ENCODE data around the gene ZBTB20. TPM values are rescaled to one million over a fixed set of nuclear protein-coding genes. Genes with fewer than 3 reads are reported as not detected.

The ZBTB20 gene
- total and polyA plus RNA-seq, 4 donors = 0.69 to 128 (median 51.7) TPM

DNA sequence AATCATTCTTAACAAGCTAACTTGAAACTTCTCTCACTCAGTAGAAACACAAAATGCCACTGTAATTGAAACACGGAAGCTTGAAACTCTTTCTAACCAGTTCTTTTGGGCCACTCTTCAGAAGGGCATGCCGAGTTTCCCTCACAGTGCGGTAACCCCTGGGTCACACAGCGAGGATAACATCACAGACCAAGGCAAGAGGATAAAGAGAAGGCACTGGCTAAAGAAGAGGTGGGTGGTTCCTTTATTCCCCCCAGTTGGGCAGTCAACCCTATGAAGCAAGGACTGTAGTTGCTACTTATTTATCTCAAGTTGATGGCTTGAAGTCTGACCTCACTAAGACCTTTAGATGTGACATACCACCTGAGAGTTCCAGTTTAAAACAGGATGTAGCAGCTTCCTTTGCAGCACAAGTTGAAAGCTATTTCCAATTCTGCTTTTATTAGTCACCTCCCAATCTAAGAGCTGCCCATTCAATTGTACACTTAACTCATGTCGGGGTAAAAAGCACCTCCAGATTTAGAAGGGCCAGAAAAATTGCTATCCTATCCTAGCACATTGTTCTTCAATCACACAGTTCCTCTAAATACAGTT is 580.8 kb downstream of the ZBTB20 start:
- H3K4me3 ChIP-seq (ENCODE audit: low read length in 2 of 2) = no peak overlapping the region
- H3K36me3 ChIP-seq (ENCODE audit: control insufficient read depth in 1 of 2, insufficient read depth in 2 of 2, low read length in 1 of 2) = no peaks in the 10 kb centered on the region
- 84 to 87% methylated on average over 5 of the region's 5 CpGs for WGBS, 2 donors
- H3K27me3 ChIP-seq (ENCODE audit: control insufficient read depth in 1 of 2, insufficient read depth in 2 of 2, low read length in 1 of 2) = no peaks in the 10 kb centered on the region
- DNase-seq (no peak), ATAC-seq (ENCODE audit: low FRiP score) (no peak)
- intact Hi-C loops (cut with DNase I) = no loop called here
- H3K27ac ChIP-seq (ENCODE audit: low read depth in 1 of 2, low read length in 2 of 2) = no peak overlapping the region
- H3K9me3 ChIP-seq (ENCODE audit: control insufficient read depth, low read length) = no peaks in the 10 kb centered on the region
- peaks cover 4 to 11% of the 10 kb centered on the region in 2 donors for H3K4me1 ChIP-seq (ENCODE audit: control insufficient read depth in 1 of 2, insufficient read depth in 2 of 2, low read length in 2 of 2)

DNA sequence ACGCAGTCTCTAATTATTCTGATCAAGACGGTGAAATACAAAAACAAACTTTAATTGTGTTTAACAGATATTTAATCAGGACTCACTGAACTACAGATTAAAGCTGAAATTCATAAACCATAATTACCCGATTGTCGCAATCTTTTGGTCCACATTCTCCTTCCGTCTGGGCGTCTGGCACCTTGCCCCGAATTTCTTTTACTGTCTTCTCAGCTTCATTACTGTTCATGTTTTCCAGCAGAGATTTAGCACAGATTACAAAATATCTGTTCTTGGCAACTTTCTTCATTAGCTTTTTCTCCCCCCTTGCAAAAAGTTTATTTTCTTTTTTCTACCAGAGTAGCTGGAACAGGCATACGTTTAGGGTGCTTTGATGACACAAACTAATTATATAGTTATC is 581.9 kb downstream of the ZBTB20 start:
- Histone ChIP-seq H3K4me1 (ENCODE audit: control insufficient read depth in 1 of 2, insufficient read depth in 2 of 2, low read length in 2 of 2) (peaks cover 4 to 11% of the 10 kb centered on the region in 2 donors), H3K9me3 (ENCODE audit: control insufficient read depth, low read length) (no peaks in the 10 kb centered on the region), H3K4me3 (ENCODE audit: low read length in 2 of 2) (no peak overlapping the region), H3K27ac (ENCODE audit: low read depth in 1 of 2, low read length in 2 of 2) (no peak overlapping the region), H3K27me3 (ENCODE audit: control insufficient read depth in 1 of 2, insufficient read depth in 2 of 2, low read length in 1 of 2) (no peaks in the 10 kb centered on the region), H3K36me3 (ENCODE audit: control insufficient read depth in 1 of 2, insufficient read depth in 2 of 2, low read length in 1 of 2) (no peaks in the 10 kb centered on the region)
- intact Hi-C loops (cut with DNase I) = no loop called here
- ATAC-seq (ENCODE audit: low FRiP score) (no peak), DNase-seq (peak; percentile 44 to 70)
- WGBS, 2 donors = 86 to 92% methylated on average over 8 of the region's 8 CpGs

DNA sequence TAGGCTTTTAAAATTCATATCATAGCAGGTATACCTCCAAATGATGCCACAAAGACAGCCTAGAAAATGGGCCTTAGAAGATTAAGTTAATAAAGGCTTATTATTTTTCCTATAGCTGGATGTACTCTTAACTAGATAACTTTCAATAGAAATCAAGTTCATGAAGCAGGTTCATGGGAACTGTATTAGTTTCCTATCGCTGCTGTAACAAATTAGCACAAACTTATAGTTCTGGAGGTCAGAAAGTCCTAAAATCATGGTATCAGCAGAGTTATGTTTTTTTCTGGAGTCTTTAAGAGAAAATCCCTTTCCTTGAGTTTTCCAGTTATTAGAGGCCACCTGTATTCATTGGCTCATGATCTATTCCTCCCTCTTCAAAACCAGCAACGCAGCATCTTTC is 583.4 kb downstream of the ZBTB20 start:
- Histone ChIP-seq H3K9me3 (ENCODE audit: control insufficient read depth, low read length) (no peaks in the 10 kb centered on the region), H3K27ac (ENCODE audit: low read depth in 1 of 2, low read length in 2 of 2) (no peak overlapping the region), H3K4me1 (ENCODE audit: control insufficient read depth in 1 of 2, insufficient read depth in 2 of 2, low read length in 2 of 2) (peaks cover 4 to 7% of the 10 kb centered on the region in 2 donors), H3K27me3 (ENCODE audit: control insufficient read depth in 1 of 2, insufficient read depth in 2 of 2, low read length in 1 of 2) (no peaks in the 10 kb centered on the region), H3K36me3 (ENCODE audit: control insufficient read depth in 1 of 2, insufficient read depth in 2 of 2, low read length in 1 of 2) (no peaks in the 10 kb centered on the region), H3K4me3 (ENCODE audit: low read length in 2 of 2) (no peak overlapping the region)
- DNase-seq = no peak
- WGBS, 2 donors = 97 to 98% methylated on average over 2 of the region's 2 CpGs
- intact Hi-C loops (cut with DNase I) = no loop called here
- no peak for ATAC-seq (ENCODE audit: low FRiP score)

DNA sequence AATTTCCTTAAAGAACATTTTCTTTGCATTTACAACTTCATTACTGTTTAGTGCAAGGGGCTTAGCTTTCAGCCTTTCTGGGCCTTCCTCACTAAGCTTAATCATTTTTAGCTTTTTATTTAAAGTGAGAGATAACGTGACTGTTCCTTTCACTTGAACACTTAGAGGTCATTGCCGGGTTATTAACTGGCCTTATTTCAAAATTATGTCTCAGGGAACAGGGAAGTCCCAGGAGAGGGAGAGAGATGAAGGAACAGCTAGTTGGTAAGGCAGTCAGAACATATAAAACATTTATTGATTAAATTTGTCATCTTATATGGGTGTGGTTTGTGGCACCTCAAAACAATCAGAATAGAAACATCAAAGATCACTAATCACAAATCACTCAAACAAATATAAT is 584.5 kb downstream of the ZBTB20 start:
- H3K27ac ChIP-seq (ENCODE audit: low read depth in 1 of 2, low read length in 2 of 2) = no peak overlapping the region
- WGBS, 2 donors = 40 to 47% methylated on average over 2 of the region's 2 CpGs
- intact Hi-C loops (cut with DNase I) = no loop called here
- H3K4me3 ChIP-seq (ENCODE audit: low read length in 2 of 2) = no peak overlapping the region
- no peaks in the 10 kb centered on the region for H3K36me3 ChIP-seq (ENCODE audit: control insufficient read depth in 1 of 2, insufficient read depth in 2 of 2, low read length in 1 of 2)
- no peaks in the 10 kb centered on the region for H3K27me3 ChIP-seq (ENCODE audit: control insufficient read depth in 1 of 2, insufficient read depth in 2 of 2, low read length in 1 of 2)
- ATAC-seq (ENCODE audit: low FRiP score) = no peak
- H3K4me1 ChIP-seq (ENCODE audit: control insufficient read depth in 1 of 2, insufficient read depth in 2 of 2, low read length in 2 of 2) = peaks cover 0 to 7% of the 10 kb centered on the region in 2 donors
- H3K9me3 ChIP-seq (ENCODE audit: control insufficient read depth, low read length) = no peaks in the 10 kb centered on the region
- DNase-seq = no peak

DNA sequence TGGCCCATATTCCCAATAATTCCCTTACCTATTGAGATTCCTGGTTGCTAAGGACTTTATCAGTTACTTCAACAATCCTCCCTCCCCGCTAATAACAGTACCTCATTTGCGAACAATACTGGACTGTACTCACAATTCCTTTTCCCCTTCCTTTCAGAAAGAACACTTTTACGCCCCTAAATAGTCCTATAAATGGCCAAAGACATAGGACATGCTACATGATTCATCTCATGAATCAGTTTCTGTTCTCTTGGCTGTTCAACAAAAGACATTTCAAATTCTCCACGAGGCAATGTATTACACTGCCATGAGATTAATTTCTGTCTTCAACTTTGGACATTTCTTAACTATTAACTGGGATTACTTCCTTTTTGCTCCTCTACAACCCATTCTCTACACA is 588.8 kb downstream of the ZBTB20 start:
- 65 to 74% methylated on average over 4 of the region's 4 CpGs for WGBS, 2 donors
- Histone ChIP-seq H3K27me3 (ENCODE audit: control insufficient read depth in 1 of 2, insufficient read depth in 2 of 2, low read length in 1 of 2) (no peaks in the 10 kb centered on the region), H3K4me1 (ENCODE audit: control insufficient read depth in 1 of 2, insufficient read depth in 2 of 2, low read length in 2 of 2) (peaks cover 0 to 3% of the 10 kb centered on the region in 2 donors), H3K9me3 (ENCODE audit: control insufficient read depth, low read length) (no peaks in the 10 kb centered on the region), H3K36me3 (ENCODE audit: control insufficient read depth in 1 of 2, insufficient read depth in 2 of 2, low read length in 1 of 2) (no peaks in the 10 kb centered on the region), H3K27ac (ENCODE audit: low read depth in 1 of 2, low read length in 2 of 2) (no peak overlapping the region), H3K4me3 (ENCODE audit: low read length in 2 of 2) (no peak overlapping the region)
- ATAC-seq (ENCODE audit: low FRiP score) = no peak
- DNase-seq = no peak
- intact Hi-C loops (cut with DNase I) = no loop called here

DNA sequence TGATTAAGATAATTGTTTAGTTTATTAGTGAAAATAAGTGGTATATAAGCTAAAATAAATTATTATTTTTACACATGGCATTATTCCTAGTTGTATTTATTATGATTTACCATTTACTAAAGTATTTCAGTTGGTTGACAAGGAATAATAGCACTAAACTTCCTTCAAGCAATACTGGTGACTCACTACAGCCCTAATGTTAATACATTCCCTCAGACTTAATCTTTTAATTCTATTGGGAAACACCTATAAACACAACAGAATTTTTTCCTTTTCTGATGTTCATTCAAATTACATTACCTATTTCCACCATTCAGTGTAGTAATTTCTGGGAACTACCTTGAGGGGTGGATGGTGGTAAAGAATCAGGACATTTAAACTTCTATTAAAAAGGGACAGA is 589.3 kb downstream of the ZBTB20 start:
- intact Hi-C loops (cut with DNase I) = no loop called here
- ATAC-seq (ENCODE audit: low FRiP score) = no peak
- no peak overlapping the region for H3K27ac ChIP-seq (ENCODE audit: low read depth in 1 of 2, low read length in 2 of 2)
- no peaks in the 10 kb centered on the region for H3K27me3 ChIP-seq (ENCODE audit: control insufficient read depth in 1 of 2, insufficient read depth in 2 of 2, low read length in 1 of 2)
- H3K9me3 ChIP-seq (ENCODE audit: control insufficient read depth, low read length) = no peaks in the 10 kb centered on the region
- peaks cover 0 to 3% of the 10 kb centered on the region in 2 donors for H3K4me1 ChIP-seq (ENCODE audit: control insufficient read depth in 1 of 2, insufficient read depth in 2 of 2, low read length in 2 of 2)
- no peak for DNase-seq
- H3K4me3 ChIP-seq (ENCODE audit: low read length in 2 of 2) = no peak overlapping the region
- no peaks in the 10 kb centered on the region for H3K36me3 ChIP-seq (ENCODE audit: control insufficient read depth in 1 of 2, insufficient read depth in 2 of 2, low read length in 1 of 2)

DNA sequence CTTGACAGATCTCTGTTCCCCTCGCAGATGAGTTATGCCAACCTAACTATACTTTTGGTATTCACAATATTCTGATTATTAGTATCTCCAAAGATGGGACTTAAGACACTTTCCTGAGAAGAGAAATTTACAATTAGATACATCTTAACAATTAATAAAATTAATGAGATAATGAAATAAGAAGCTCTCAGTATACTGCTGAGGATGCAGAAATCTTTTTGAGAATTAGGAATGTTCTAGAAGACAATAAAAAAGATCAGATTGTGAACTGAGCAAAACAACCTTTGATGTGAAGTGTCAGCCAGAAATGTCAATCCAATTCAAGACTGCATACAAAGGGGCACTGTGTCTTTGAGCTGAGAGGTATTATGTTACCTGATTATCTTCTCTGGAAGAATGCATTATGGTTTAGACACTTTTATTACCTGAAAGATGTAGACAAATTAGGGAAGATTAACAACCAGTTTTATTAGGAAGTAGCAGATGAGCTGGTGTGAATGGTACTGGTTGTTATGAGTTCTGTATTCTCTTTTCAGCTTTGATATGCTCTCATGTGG is 590.4 kb downstream of the ZBTB20 start:
- no peaks in the 10 kb centered on the region for H3K36me3 ChIP-seq (ENCODE audit: control insufficient read depth in 1 of 2, insufficient read depth in 2 of 2, low read length in 1 of 2)
- peaks cover 0 to 3% of the 10 kb centered on the region in 2 donors for H3K4me1 ChIP-seq (ENCODE audit: control insufficient read depth in 1 of 2, insufficient read depth in 2 of 2, low read length in 2 of 2)
- ATAC-seq (ENCODE audit: low FRiP score) (no peak), DNase-seq (no peak)
- H3K9me3 ChIP-seq (ENCODE audit: control insufficient read depth, low read length) = no peaks in the 10 kb centered on the region
- H3K4me3 ChIP-seq (ENCODE audit: low read length in 2 of 2) = no peak overlapping the region
- 97 to 98% methylated on average over 1 of the region's 1 CpG for WGBS, 2 donors
- H3K27ac ChIP-seq (ENCODE audit: low read depth in 1 of 2, low read length in 2 of 2) = no peak overlapping the region
- H3K27me3 ChIP-seq (ENCODE audit: control insufficient read depth in 1 of 2, insufficient read depth in 2 of 2, low read length in 1 of 2) = no peaks in the 10 kb centered on the region
- intact Hi-C loops (cut with DNase I) = no loop called here

DNA sequence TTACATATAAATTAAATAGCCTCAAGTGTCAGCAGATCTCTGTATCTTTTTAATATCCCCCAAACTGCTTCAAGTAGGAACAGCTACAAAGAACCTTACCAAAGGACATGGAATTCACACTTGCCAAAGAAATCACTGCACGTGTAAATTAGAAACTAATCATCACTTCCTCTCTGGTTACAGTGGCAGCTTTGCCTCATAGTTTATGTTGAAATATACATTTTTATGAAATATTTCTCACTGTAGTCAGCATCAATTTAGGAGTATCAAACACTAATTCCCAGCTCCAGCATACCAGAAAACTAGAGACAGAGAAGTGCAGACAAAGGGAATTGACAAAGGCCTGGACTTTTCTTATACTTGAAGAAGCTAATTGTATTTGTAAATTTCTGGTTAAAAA is 592.4 kb downstream of the ZBTB20 start:
- DNase-seq = no peak
- no peaks in the 10 kb centered on the region for H3K27me3 ChIP-seq (ENCODE audit: control insufficient read depth in 1 of 2, insufficient read depth in 2 of 2, low read length in 1 of 2)
- no peaks in the 10 kb centered on the region for H3K36me3 ChIP-seq (ENCODE audit: control insufficient read depth in 1 of 2, insufficient read depth in 2 of 2, low read length in 1 of 2)
- H3K27ac ChIP-seq (ENCODE audit: low read depth in 1 of 2, low read length in 2 of 2) = no peak overlapping the region
- no peaks in the 10 kb centered on the region for H3K9me3 ChIP-seq (ENCODE audit: control insufficient read depth, low read length)
- ATAC-seq (ENCODE audit: low FRiP score) = no peak
- H3K4me3 ChIP-seq (ENCODE audit: low read length in 2 of 2) = no peak overlapping the region
- WGBS, 2 donors = 30 to 43% methylated on average over 1 of the region's 1 CpG
- intact Hi-C loops (cut with DNase I) = no loop called here
- H3K4me1 ChIP-seq (ENCODE audit: control insufficient read depth in 1 of 2, insufficient read depth in 2 of 2, low read length in 2 of 2) = peaks cover 0 to 3% of the 10 kb centered on the region in 2 donors

DNA sequence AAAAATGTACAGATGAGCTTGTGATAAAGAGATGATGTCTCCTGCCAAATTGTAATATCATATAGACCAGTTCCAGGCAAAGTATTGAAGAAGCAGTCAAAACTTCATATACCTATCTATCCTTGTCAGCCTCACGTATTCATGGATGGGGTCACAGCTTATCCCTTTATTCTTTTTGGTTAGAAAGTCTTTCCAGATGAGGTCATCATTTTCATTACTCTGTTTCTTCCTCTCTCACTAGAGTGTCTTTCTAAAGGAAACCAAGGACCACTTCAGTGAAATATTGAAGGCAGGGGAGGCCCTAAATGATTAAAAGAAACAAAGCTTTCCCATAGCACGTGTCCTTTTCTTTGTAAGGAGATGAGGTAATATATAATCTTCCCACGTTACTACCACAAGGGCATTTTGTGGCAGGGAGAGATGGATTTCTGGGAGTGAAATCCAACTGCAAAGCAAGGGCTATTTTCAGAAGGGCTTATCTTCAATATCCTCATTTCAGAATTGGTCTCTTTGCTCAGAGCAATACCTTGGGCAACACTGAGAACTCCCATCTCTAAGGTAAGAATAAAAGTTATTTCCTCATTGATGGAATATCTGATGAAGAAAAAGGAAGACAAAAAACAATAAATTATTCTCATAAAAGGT is 593.0 kb downstream of the ZBTB20 start:
- H3K4me3 ChIP-seq (ENCODE audit: low read length in 2 of 2) = no peak overlapping the region
- no peaks in the 10 kb centered on the region for H3K9me3 ChIP-seq (ENCODE audit: control insufficient read depth, low read length)
- intact Hi-C loops (cut with DNase I) = no loop called here
- DNase-seq (no peak), ATAC-seq (ENCODE audit: low FRiP score) (no peak)
- peaks cover 0 to 3% of the 10 kb centered on the region in 2 donors for H3K4me1 ChIP-seq (ENCODE audit: control insufficient read depth in 1 of 2, insufficient read depth in 2 of 2, low read length in 2 of 2)
- no peaks in the 10 kb centered on the region for H3K27me3 ChIP-seq (ENCODE audit: control insufficient read depth in 1 of 2, insufficient read depth in 2 of 2, low read length in 1 of 2)
- H3K27ac ChIP-seq (ENCODE audit: low read depth in 1 of 2, low read length in 2 of 2) = no peak overlapping the region
- WGBS, 2 donors = 29 to 32% methylated on average over 3 of the region's 3 CpGs
- H3K36me3 ChIP-seq (ENCODE audit: control insufficient read depth in 1 of 2, insufficient read depth in 2 of 2, low read length in 1 of 2) = no peaks in the 10 kb centered on the region

Measured in aorta (tissue), 5 donors.